Endometrial microvascular endothelial cells (primary cell): ENCODE measurements around the gene VSIG10. TPM values are rescaled to one million over a fixed set of nuclear protein-coding genes. Genes with fewer than 3 reads are reported as not detected.
"Not testable (repeated sequence)": the region's sequence is repeated elsewhere in the genome, so short reads cannot be mapped to it uniquely, and the experiment has no call there.

Experiments used
- in situ Hi-C: cut with HindIII; loops from 2 replicates; pipeline ENCODE4 v1.10.0; 2017; ENCODE audit warnings: low sequenced_read_pairs, low pct_unique_long_range_greater_than_20kb; ENCODE audit errors: inconsistent ontology term
- total RNA-seq: library from RNA; depleted of rRNA; stranded (reverse); fragments of >200 nt; gene quantifications from one replicate; pipeline ENCODE4 v1.2.3, GENCODE V29; 2015; ENCODE audit errors: inconsistent ontology term

The VSIG10 gene
- 27.6 TPM for total RNA-seq

DNA sequence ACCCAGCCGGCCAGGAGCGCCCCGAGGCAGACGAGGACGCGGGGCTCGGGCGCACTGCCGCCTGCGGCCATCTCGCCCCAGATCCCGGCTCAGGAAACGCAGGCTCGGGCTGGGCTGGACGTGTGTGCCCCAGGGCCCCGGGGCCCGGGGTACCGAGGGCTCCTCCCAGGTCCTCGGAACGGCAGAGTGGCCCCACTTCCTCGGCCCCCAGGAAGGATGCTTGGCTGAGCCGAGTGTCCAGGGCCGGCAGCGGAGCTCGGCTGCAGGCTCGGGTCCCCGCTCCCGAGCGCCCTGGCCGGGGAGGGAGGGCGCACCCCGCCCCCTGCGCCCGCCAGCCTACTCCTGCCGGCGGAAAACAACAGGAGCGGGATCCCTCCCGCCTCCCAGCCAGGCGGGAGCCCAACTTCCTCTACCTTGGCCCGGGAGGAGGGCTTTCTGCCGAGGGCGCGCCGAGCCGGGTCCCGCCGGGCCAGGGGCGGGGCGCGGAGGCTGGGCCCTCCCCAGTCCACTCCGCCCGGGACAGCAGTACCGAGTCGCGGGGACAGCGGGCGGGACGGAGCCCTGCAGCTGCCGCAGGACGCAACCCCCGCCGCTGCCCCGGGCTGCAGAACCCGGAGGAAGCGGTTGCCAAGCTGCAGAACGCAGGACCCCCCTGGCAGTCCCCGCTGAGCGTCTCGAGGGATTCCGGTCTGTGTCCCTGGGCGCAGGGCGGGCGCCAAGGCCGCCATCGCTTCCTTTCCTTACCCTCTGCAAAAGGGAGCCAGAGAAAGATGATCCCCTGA, at the start of gene VSIG10:
TSS of gene VSIG10 (minus strand) at position 411 of the 782 bp plus-strand sequence. CDS start at position 71, 340 bp downstream.
- in situ Hi-C loops: no loop called here

DNA sequence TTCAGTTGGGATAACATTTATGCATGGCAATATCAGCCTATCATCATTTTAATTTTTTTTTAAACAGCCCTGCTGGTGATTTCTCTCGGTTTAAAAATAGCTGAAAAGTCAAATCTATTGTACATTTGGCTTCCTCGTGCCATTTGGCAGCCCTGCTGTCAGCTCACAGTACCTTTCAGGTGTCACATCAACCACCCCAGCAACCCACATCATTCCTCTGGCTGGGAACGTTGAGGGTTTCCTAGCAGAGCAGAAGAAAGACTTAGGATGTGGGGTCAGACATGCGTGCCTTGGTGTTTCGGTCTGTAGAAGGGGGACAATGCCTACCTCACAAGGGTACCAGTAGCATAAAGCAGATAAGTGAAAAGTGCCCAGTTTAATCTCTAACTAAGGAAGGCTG, 47.9 kb upstream of the VSIG10 start:
- in situ Hi-C loops: no loop called here

GRCh38 chr12:118150625-118151024, 46.8 kb upstream of the VSIG10 start:
- in situ Hi-C loops: no loop called here

GRCh38 chr12:118148287-118148686, 44.5 kb upstream of the VSIG10 start:
- in situ Hi-C loops: no loop called here

DNA sequence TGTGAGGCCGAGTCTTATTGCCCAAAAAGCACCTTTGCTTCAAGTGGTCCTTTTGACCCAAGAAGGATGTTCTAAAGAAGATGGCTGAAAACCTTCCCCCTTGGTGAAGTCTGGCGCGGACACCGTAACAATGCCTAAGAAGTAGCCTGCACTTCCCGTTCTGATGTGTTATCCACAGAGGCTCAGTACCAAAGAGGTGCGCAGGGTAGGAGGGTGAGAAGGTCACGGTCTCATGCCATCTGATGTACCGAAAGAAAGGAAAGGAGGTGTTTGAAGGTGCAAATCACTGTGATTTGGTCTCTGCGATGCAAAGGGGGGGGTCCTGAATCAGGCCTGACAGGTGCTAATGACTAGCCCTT, 42.0 kb upstream of the VSIG10 start:
- in situ Hi-C loops: no loop called here

DNA sequence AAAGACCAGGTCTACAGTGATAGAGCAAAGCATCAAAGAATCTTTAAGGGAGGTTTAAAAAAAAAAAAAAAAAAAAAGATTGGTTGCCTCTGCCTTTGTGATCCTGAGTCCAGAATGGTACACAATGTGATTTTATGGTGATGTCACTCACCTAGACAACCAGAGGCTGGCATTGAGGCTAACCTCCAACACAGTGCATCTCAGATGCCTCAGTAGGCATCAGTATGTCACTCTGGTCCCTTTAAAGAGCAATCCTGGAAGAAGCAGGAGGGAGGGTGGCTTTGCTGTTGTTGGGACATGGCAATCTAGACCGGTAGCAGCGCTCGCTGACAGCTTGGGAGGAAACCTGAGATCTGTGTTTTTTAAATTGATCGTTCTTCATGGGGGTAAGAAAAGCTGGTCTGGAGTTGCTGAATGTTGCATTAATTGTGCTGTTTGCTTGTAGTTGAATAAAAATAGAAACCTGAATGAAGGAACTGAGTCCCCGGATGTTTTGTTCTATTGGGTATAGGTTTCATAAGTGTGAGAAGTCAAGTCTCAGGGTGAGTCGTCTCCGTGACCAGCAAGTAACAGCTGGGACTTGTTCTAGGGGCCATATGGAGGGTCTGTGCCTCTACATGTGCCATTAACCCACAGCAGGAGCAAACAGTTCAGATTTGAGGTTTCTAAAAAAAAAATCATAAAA, 41.4 kb upstream of the VSIG10 start:
- in situ Hi-C loops: no loop called here

DNA sequence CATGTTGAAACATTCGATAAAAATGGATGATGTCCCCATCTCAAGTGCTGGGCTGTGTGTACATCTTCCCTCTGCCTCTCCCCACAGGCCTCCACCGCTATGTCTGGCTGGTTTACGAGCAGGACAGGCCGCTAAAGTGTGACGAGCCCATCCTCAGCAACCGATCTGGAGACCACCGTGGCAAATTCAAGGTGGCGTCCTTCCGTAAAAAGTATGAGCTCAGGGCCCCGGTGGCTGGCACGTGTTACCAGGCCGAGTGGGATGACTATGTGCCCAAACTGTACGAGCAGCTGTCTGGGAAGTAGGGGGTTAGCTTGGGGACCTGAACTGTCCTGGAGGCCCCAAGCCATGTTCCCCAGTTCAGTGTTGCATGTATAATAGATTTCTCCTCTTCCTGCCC, 40.7 kb upstream of the VSIG10 start:
- in situ Hi-C loops: no loop called here

- in situ Hi-C loops: no loop called here
These were observed 37.0 kb upstream of the VSIG10 start for GRCh38 chr12:118140825-118141224.

GRCh38 chr12:118137148-118137678, 33.4 kb upstream of the VSIG10 start:
- in situ Hi-C loops: no loop called here

DNA sequence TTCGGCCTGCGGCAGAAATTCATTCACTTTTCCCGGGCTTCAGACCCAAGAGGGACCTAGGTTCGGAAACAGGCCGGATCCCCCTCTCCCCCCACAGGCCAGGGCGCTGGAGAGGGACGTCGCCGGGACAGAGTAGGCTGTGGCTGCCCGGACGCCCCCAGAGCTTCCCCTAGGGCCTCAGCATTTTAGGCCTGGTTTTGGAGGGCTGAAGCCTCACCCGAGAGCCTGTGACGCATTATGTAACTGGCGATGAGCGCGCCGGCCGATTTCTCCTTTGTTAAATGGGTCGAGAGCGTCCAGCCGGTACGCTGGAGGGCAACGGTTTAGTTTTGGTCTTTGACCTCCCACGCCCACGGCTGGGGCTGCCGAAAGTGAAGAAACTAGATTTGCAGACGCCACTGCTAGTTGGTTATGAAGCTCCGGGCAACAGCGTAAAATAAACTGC, 32.8 kb upstream of the VSIG10 start:
- in situ Hi-C loops: no loop called here

DNA sequence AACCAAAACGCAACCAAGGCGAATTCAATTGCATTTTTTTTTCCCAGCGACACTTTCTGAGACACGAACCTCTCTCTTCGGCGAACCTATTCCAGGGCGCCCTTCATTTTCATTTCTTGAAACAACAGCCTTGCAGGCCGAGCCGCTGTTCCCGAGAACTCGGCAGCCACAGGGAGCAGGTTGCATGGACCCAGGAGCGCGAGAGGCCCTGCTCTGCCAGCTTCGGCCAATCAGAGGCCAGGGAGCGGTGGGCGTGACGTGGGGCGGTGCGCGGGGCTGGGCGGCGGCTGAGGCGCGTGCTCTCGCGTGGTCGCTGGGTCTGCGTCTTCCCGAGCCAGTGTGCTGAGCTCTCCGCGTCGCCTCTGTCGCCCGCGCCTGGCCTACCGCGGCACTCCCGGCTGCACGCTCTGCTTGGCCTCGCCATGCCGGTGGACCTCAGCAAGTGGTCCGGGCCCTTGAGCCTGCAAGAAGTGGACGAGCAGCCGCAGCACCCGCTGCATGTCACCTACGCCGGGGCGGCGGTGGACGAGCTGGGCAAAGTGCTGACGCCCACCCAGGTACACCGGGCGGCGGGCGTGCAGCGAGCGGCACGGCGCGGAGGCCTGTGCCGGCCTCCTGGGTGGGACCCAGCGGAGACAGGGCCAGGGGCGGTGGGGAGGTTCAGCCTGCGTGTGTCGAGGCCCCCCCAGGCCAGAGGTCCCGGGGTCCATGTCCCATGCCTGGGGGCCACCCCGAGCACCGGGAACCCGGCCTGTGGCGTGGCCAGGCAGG, 32.2 kb upstream of the VSIG10 start, which contains the start of gene PEBP1:
TSS of gene PEBP1 (plus strand) at position 337 of the 771 bp plus-strand sequence. CDS start at position 423, 86 bp downstream.
- in situ Hi-C loops: no loop called here

GRCh38 chr12:118129436-118129835, 25.6 kb upstream of the VSIG10 start:
- in situ Hi-C loops: not testable (repeated sequence)

DNA sequence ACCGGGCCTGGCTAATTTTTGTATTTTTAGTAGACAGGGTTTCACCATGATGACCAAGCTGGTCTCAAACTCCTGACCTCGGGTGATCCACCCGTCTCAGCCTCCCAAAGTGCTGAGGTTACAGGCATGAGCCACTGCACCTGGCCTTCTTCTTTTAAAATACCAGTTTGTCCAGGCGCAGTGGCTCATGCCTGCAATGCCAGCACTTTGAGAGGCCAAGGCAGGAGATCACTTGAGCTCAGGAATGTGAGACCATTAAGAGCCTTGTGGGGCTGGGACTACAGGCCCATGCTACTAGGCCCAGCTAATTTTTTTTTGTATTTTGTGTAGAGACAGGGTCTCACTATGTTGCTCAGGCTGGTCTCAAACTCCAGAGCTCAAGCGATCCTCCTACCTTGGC, 24.1 kb upstream of the VSIG10 start:
- in situ Hi-C loops: no loop called here

- in situ Hi-C loops: no loop called here
These were observed 22.4 kb upstream of the VSIG10 start for GRCh38 chr12:118126119-118126757.

GRCh38 chr12:118125743-118126118, 21.9 kb upstream of the VSIG10 start:
- in situ Hi-C loops: no loop called here

GRCh38 chr12:118124333-118124874, 20.6 kb upstream of the VSIG10 start:
- in situ Hi-C loops: no loop called here

DNA sequence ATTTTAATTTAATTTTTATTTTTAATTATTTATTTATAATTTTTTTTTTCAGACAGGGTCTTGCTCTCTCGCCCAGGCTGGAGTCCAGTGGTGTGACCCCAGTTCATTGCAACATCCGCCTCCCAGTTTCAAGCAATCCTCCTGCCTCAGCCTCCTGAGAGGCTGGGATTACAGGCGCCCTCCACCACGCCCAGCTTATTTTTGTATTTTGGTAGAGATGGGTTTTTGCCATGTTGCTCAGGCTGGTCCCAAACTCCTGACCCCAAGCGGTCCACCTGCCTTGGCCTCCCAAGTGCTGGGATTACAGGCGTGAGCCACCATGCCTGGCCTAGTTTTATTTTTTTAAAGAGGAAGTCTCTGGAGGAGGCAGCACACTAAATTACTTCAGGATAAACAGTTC, 18.5 kb upstream of the VSIG10 start:
- in situ Hi-C loops: no loop called here

- in situ Hi-C loops: no loop called here
These were observed 17.0 kb upstream of the VSIG10 start for GRCh38 chr12:118120579-118121363.
